ENCODE results near the gene SETBP1.

Gene SETBP1

DNA sequence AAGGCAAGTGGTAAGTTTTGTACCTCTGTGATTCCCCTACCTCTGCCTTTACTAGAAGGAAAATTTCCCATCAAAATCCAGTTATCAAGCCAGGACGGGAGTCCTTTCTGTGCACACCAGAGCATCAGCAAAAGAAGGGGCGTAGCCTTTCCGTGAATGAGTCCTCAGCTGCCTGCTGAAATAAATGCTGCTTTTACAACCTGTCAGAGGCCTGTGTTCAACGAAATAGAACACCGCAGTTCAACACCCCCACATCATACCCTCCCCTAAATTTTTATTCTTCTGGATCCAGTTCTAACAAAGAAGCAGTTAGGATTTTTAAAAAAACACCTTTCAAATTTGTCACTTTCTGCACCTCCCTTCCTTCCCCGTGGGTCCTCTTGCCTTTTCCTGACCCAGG is 135.8 kb downstream of the SETBP1 start:
- DNase-seq (ENCODE audit: low read depth), result no peak

DNA sequence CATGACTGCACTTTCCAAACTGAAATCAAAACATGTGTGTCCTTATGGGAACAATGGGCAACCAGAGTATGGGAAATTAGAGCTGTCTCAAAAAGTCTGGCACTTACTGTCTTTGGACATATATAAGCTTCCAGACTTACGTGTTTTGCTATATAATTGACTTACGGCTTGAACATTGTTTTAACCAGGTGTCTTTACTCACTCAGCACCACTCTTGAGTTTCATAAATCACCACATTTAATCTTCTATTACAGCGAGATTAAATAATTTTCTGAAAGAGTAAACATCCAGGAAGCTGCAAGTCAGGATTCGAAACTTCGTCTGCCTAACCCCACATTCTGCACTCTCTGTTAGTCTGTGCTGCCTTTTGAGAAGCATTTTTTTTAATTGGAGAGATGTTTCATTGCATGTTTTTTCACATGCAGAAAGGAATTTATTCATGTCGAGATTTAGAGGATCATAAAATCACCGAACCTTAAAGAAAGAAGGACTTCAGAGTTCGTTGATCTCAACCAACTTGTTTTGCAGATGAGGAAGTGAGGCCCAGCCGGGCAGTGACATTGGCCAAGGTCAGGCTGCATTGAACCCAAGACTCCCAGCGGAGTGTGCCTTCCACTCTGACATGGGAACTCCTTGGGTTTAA is 137.3 kb downstream of the SETBP1 start:
- TF ChIP-seq, protein P1, sequence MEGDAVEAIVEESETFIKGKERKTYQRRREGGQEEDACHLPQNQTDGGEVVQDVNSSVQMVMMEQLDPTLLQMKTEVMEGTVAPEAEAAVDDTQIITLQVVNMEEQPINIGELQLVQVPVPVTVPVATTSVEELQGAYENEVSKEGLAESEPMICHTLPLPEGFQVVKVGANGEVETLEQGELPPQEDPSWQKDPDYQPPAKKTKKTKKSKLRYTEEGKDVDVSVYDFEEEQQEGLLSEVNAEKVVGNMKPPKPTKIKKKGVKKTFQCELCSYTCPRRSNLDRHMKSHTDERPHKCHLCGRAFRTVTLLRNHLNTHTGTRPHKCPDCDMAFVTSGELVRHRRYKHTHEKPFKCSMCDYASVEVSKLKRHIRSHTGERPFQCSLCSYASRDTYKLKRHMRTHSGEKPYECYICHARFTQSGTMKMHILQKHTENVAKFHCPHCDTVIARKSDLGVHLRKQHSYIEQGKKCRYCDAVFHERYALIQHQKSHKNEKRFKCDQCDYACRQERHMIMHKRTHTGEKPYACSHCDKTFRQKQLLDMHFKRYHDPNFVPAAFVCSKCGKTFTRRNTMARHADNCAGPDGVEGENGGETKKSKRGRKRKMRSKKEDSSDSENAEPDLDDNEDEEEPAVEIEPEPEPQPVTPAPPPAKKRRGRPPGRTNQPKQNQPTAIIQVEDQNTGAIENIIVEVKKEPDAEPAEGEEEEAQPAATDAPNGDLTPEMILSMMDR (IDR thresholded peaks at IDR 0.05; ENCODE audit: low read depth, low read length, missing control alignments), result no peak
- no peak overlapping the region for H3K4me3 ChIP-seq (ENCODE audit: low read depth, low read length)
- no peak for DNase-seq (ENCODE audit: low read depth)

More for the DNA sequence above, 135.8 kb downstream of the SETBP1 start:
- no peak overlapping the region for H3K4me3 ChIP-seq (ENCODE audit: low read depth, low read length)
- TF ChIP-seq, protein P1 (IDR thresholded peaks at IDR 0.05; ENCODE audit: low read depth, low read length, missing control alignments), result no peak

DNA sequence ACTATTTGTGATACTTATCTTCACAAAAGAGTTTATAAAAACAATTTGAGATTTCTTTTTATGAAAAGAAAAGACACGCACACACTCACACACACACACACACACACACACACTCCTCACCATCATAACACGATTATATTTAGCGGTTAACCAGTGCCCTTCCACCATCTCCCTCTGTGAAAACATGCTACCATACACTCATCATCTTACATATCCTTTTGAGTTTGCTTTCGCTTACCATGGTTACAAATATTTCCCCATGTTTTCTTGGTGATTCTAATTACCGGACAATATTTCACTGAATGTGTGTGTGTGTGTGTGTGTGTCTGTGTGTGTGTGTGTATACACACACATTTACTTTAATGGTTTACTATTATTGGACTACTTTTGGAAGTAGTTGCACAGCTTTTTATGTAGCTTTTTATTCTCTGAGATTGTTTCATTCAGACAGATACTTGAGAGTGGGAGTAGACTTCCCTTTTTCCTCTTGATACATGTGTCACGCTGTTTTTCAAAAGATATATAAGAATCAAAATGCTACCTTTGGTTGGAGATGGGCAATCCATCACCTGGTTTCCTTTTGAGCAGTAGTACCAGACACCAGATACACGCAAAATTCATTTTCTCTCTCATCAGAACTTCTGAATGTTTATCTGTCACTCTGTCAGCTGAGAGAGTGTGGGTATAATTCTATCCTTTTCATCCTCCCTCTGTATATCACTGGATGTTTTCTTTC is 138.1 kb downstream of the SETBP1 start:
- no peak overlapping the region for H3K4me3 ChIP-seq (ENCODE audit: low read depth, low read length)
- DNase-seq (ENCODE audit: low read depth), result no peak
- TF ChIP-seq, protein P1 (IDR thresholded peaks at IDR 0.05; ENCODE audit: low read depth, low read length, missing control alignments), result no peak

DNA sequence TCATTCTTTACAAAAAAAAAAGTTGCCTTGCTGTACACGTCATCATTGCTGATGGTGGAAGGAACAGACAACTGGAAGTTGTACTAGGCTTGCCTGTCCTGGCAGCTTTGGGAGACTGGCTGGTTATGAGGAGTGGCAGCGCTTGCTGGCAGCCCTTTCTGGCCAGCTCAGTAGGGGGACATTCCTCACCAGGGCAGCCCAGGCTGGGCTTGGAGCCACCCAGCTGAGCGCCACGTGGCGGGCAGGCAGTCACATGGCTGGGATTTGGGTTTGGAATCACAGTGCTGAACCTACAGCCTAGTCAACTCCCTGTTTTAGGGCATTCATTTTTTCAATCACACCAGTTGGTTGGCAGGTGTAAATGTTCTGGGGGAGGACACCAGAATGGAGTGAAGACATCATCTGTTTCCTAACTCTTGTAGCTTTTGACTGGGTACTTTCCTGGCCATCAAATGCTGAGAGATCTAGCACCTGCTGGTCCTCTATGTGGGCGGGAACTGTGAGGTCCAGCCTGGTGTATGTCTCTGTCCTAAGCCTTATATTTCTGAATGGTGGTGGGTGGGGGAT is 139.3 kb downstream of the SETBP1 start:
- no peak for DNase-seq (ENCODE audit: low read depth)
- H3K4me3 ChIP-seq (ENCODE audit: low read depth, low read length), result no peak overlapping the region
- TF ChIP-seq, protein P1 (IDR thresholded peaks at IDR 0.05; ENCODE audit: low read depth, low read length, missing control alignments), result no peak

DNA sequence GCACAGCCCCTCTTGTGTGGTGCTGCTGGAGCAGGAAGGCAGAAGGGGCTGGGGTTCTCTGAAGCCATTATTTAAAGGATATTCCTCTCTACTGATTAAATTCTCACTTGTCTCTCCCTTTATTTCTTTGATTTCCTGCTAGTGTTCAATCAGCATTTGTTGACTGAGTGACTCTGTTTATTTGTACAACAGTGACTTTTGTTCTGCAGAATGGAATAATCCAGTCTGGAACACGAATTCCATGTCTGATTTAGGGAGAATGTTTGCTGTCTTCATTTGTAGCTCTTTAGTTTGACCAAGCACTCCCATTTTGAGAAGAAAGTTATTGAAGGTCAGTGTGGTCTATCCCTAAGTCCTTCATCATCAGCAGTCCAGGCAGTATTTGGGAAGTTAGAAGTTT is 141.2 kb downstream of the SETBP1 start:
- TF ChIP-seq, protein P1 (IDR thresholded peaks at IDR 0.05; ENCODE audit: low read depth, low read length, missing control alignments), result no peak
- H3K4me3 ChIP-seq (ENCODE audit: low read depth, low read length), result no peak overlapping the region
- DNase-seq (ENCODE audit: low read depth), result no peak

DNA sequence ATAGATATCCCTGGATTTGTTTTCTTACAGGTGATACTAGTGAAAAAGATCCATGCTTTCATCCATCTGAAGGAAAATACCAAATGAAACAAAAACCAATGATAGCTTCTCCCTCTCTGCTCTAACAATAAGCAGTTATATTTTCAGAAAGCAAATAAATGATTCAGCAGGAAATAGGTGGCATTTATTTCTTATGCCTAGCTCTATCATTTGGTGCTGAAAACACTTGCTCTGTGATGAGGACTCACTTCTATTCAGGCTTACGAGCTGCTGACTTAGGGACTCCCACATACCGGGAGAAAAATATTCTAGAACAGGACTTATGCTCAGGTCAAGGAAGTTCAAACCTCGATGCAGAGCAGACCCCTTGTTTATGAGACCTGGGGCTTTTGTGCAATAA is 142.6 kb downstream of the SETBP1 start:
- TF ChIP-seq, protein P1 (IDR thresholded peaks at IDR 0.05; ENCODE audit: low read depth, low read length, missing control alignments), result no peak
- DNase-seq (ENCODE audit: low read depth), result no peak
- no peak overlapping the region for H3K4me3 ChIP-seq (ENCODE audit: low read depth, low read length)

All from GM12864 (cell line).